CD4-positive, alpha-beta T cell treated with Interleukin-4 for 4 hours (primary cell): ENCODE data around the gene FOLR2.
"Not testable (repeated sequence)": the region's sequence is repeated elsewhere in the genome, so short reads cannot be mapped to it uniquely, and the experiment has no call there.

Experiments used
- DNase-seq: peaks from one replicate; pipeline ENCODE4 v3.0.0-alpha.2; 2020

FOLR2 gene

DNA sequence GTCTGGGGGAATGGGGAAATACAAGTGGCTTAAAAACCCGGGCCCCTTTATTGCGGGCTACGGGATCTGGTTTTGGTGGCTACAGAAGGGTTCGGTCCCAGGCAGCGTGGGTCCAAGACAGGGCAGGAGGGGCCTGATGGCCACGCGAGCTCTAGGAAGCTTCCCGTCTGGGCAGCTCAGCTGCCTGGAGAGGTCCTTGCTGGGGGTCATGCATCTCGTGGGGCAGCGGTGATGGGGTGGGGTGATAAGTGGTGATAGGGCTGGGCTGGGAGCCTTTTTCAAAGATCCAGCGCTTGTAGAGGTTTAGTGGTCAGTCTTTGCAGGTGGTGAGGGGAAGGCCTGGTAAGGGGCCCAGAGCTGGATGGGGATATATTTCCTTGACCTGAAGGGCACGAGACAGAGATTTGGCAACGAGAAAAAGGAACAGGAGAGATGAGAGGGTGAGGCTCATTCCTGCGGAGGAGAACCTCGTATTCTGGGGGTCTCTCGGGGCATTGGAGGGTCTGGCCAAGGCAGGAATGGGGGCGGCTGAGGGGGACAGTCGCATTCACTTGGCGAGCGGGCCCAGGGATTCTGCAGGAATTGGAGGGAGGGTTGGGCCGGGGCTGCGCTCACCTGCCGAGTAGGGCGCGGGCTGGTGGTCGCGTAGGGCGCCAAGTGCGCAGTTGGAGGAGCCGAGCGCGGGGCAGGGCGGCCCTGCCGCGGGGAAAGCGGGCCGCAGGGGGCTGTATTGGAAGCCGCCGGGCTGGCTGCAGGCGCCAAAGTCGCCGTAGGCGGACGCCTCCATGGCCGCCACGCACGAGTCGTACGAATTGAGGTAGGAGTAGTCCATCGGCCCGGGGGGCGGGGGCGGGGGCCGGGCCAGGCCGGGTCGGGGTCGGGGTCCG lies 26.8 kb downstream of the FOLR2 start:
- DNase-seq: no peak

- no peak for DNase-seq
Observed at GRCh38 chr11:72244060-72244360, 27.4 kb downstream of the FOLR2 start, which contains the start of gene PHOX2A. Gene PHOX2A (minus strand): TSS chr11:72244176. CDS start chr11:72244004, 172 bp downstream.

- DNase-seq: no peak
Observed at GRCh38 chr11:72244361-72245262, 28.0 kb downstream of the FOLR2 start.

DNA sequence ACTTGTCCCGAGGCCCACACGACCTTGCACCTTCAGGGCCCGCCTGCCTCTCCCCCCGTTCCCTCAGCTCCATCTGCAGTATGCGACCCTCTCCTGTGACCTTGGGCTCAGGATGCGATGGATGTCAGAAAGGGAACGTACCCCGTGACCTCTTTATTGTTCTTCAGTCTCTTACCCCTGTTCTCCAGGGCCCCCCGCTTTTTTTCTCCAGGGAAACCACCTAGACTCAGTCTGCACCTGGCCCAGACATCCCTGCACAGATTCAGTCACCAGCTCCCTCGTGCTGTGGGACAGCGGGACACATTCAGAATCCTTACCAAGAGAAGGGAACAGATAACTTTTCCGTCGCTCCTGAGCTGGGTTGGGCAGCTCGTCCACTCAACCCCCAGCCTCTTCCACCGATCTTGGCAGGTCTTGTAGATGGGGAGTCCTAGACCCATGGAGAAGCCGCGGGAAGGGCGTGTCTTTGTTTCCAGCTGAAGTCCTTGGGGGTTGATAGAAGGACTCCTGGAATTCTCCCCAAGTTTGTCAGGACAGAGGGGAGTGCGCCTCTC lies 28.7 kb downstream of the FOLR2 start:
- no peak for DNase-seq

DNA sequence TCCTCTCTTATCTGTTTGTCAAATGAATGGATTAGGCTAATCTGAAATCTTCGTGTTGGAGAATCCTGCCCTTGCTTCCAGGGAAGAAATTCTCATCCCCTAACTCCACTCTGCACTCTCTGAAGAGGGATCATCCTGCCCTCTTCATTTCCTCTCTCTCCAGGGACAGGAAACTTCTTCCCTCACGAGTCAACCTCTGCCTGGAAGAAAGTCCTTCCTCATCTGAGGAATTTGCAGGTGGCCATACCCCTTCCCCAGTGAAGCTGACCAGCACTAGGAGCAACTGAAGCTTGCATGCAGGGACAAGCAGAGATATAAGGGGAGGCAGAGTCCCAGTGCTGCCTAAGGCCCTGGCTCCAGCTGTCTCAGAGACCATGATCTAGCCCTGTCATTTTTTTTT lies 31.0 kb downstream of the FOLR2 start:
- DNase-seq: no peak

- no peak for DNase-seq
Observed at GRCh38 chr11:72249961-72250360, 33.4 kb downstream of the FOLR2 start.

DNA sequence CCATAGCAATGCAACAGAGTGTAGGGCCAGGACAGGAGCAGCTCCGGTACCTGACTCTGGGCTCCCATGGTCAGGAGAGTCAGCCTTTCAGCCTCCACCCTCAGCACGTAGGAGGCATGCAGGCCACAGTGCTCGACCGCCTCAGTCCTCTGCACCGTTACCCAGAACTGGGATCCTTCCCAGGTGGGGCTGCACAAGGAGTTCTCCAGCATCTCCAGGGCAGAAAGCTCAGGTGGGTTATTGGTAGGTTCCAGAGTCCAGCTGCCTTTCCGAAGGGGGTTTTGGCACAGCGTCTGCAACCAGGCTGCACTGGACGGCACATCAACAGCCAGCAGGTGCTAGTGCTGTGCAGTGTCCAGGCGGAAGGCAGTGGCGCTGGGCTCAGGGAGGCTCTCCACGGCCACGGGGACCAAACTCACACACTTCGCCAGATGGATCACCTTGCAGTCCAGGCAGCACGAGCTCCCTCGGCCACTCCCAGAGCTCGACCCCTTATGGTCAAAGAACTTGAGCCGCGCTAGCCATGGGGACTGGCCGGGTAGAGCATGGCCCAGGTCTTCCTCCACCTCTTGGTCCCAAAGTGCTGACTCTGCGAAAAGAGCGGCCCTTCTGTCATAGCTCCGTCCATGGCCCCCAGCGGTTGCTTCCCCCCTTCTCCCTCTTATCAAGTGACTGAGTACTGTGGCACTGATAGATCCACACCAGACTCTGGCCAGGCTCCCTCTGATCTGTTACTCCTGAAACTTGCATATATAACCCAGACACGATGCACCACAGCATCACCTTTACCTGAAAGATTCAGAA lies 34.3 kb downstream of the FOLR2 start:
- no peak for DNase-seq

DNA sequence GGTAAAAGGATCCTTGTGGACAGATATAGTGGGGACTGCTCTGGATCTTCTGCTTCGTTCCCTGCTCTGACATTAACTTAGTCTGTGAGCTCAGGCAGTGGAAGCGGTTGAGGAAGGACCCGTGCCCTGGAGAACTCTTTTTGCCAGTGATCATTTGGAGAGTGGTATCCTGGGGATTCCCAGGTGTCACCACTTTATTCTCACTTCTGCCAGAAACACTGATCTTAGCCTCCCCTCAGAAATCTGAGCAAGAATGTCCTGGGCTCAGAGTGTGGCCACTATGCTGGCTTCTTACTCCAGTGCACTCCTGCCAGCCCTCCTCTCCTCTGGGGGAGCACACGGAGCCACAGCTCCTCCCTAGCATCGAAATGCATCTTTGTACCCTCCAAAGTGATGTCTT lies 35.0 kb downstream of the FOLR2 start:
- DNase-seq: no peak

GRCh38 chr11:72253392-72253791 lies 36.8 kb downstream of the FOLR2 start:
- no peak for DNase-seq

- no peak for DNase-seq
Observed at GRCh38 chr11:72254299-72254993, 37.9 kb downstream of the FOLR2 start.

DNA sequence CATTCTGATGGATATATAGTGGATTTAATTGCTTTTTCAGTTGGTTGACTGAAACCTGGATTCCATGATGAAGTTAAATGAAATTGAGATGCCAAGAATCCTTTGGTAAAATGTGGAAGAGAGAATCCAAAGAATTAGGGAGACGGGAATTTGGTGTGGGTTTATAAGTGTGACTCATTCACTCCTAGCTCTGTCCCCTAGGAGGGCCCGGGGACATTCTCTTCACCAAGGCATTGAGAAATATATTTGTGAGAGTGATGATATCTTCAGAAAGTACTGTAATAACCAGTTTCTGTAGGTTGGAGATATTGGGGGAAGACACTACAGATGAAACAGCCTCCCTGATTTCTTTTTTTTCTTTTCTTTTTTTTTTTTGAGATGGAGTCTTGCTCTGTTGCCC lies 41.0 kb downstream of the FOLR2 start:
- DNase-seq: no peak

DNA sequence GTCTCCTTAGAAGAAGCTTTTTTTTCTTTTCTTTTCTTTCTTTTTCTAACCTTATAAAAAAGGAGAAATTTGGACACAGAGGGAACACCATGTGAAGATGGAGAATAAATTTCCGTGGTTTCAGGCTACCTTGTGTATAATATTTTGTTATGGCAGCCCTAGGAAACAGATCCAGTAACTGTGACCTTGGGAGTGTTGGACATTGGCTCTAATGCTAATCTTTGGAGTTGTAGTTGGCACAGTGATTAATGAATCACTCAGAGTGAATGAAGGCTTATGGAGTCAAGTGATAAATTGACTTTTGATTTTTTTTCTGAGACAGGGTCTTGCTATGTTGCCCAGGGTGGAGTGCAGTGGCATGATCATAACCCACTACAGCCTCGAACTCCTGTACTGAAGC lies 42.9 kb downstream of the FOLR2 start:
- DNase-seq: no peak

DNA sequence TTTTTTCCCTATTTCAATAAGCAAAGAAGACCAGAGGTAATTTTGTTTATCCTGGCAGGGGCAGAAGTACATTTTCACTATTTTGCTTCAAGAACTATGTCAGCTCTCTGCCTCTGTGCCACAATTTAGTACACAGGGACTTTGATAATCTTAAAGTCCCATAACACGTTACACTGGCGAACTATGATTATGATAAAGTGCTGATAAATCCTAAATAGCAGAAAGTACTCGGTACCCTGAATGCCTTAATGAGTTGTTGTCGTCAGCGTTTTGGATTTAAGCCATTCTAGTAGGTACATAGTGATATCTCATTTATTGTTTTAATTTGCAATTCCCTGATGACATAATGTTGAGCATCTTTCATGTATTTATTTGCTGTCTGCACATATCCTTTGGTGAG lies 44.0 kb downstream of the FOLR2 start:
- no peak for DNase-seq

DNA sequence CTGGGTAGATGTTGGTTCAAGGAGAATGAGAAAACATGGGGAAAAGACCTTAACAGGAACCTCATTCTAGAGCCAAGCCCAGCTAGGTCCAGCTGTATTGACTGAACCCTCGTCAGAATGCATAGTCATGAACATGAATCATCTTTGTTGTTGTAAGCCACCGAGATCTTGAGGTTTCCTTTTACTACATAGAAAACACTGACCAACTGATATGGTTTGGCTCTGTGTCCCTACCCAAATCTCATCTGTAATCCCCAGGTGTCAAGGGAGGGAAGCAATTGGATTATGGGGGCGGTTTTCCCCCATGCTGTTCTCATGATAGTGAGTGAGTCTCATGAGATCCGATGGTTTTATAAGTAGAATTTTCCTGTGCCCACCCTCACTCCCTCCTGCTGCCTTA lies 46.8 kb downstream of the FOLR2 start:
- DNase-seq: no peak

GRCh38 chr11:72265951-72266350 lies 49.4 kb downstream of the FOLR2 start:
- no peak for DNase-seq

GRCh38 chr11:72266960-72267359 lies 50.4 kb downstream of the FOLR2 start:
- DNase-seq: not testable (repeated sequence)

GRCh38 chr11:72267956-72268617 lies 51.5 kb downstream of the FOLR2 start:
- DNase-seq: no peak
